ENCODE data around the gene BEND7. TPM values are rescaled to one million over a fixed set of nuclear protein-coding genes. Genes with fewer than 3 reads are reported as not detected.
"Not testable (repeated sequence)": the region's sequence is repeated elsewhere in the genome, so short reads cannot be mapped to it uniquely, and the experiment has no call there.

Gene BEND7, protein sequence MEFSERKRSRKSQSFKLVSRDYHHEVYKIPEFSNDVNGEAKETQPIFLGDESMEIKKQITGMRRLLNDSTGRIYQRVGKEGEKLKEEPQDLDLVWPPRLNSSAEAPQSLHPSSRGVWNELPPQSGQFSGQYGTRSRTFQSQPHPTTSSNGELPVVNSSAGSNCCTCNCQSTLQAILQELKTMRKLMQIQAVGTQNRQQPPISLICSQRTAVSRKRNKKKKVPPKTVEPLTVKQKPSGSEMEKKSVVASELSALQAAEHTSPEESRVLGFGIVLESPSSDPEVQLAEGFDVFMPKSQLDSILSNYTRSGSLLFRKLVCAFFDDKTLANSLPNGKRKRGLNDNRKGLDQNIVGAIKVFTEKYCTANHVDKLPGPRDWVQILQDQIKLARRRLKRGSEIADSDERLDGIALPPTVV
- 4.0 and 5.7 TPM in 2 replicates for total RNA-seq (2014; rRNA removed; shearing (Covaris generic))
- 10.3 and 12.3 TPM in 2 replicates for polyA plus RNA-seq (2015; cell fraction: cytosol; rRNA removed)
- polyA plus RNA-seq (2015; cell fraction: nucleus; rRNA removed) = 9.4 and 12.1 TPM in 2 replicates

- no peak for DNase-seq (ENCODE audit: low read depth)
Measured at GRCh38 chr10:13528875-13529713, at the start of gene BEND7. BEND7 (minus strand) TSS chr10:13529014; CDS start chr10:13528533, 481 bp downstream.

DNA sequence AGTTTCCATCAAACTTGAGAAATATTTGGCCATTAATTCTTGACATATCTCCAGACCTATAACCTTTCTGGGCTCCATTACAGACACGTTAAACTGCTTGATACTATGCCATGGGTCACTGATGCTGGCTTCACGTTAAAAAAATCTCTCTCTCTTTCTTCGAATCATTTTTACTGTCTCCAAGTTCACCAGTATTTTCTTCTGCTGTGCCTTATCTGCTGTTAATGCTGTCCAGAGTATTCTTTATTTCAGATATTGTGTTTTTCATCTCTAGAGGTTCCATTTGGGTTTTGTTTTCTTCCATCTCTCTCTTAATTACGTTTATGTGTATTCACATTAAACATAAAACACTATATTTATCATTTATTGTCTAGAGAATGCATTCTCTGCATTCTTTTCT, 45.1 kb upstream of the BEND7 start:
- DNase-seq (ENCODE audit: low read depth) = no peak

GRCh38 chr10:13571541-13571940, 42.7 kb upstream of the BEND7 start:
- DNase-seq (ENCODE audit: low read depth) = no peak

GRCh38 chr10:13567030-13567429, 38.2 kb upstream of the BEND7 start:
- no peak for DNase-seq (ENCODE audit: low read depth)

DNA sequence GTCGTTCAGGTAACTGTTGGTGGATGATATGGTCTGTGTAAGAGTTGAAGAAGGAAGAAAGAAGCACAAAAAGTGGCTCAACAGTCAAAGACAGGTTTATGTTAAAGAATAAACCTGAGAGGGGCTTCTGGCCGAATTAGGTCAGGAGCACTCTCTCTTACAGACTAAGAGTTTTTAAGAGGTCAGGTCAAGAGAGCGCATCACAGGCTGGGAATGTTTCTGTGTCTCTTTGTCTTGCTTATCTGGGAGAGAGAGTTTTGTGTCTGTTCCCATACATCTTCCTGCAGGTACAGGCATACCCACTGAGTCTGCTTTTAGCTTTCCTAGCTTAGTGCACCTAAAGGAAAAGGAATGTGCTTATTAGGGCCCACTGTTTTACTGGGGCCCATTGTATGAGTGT, 35.8 kb upstream of the BEND7 start:
- DNase-seq (ENCODE audit: low read depth) = no peak

GRCh38 chr10:13563481-13564445, 34.9 kb upstream of the BEND7 start:
- no peak for DNase-seq (ENCODE audit: low read depth)

DNA sequence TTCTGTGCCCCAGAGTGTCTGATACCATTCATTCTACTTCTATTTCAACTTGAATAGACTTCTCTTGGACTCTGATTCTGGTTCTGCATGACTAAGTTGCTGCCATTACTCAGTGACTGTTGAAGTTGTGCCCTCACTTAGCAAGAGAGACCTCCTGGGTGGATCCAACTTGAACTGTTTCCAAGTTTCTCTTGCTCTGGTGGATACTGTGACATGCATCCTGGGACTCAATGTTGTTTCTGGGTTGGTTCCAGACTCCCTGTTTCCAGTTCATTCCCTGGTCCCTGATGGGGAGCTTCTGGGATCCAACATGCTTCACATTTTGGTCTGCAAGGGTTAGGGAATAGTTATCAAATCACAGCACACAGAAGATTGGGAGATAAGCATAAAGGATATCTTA, 31.8 kb upstream of the BEND7 start:
- peak; percentile 46 for DNase-seq (ENCODE audit: low read depth)

GRCh38 chr10:13559124-13559700, 30.4 kb upstream of the BEND7 start:
- no peak for DNase-seq (ENCODE audit: low read depth)

- DNase-seq (ENCODE audit: low read depth) = no peak
Measured at GRCh38 chr10:13555884-13556510, 27.2 kb upstream of the BEND7 start.

DNA sequence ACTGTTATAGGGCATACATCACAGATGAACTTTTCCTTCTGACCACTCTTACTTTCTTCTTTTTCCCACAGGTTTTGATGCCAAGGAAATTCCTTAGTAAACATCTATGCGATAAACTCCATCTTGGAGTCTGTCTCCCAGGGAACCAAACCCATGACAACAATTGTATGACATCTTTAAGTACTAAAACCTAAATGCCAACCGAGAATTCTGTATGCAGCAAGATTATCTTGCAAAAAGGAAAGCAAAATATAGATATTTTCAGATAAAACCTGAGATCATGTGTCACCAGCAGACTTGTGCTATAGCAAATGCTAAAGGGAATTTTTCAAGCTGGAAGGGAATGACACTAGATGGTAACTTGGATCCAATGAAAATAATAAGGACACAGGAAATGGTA, 22.0 kb upstream of the BEND7 start:
- DNase-seq (ENCODE audit: low read depth) = no peak

- no peak for DNase-seq (ENCODE audit: low read depth)
Measured at GRCh38 chr10:13542533-13542932, 13.7 kb upstream of the BEND7 start.

- not testable (repeated sequence) for DNase-seq (ENCODE audit: low read depth)
Measured at GRCh38 chr10:13537985-13538384, 9.2 kb upstream of the BEND7 start.

GRCh38 chr10:13536674-13537366, 8.0 kb upstream of the BEND7 start:
- peak; percentile 52 for DNase-seq (ENCODE audit: low read depth)

- no peak for DNase-seq (ENCODE audit: low read depth)
Measured at GRCh38 chr10:13535346-13535745, 6.5 kb upstream of the BEND7 start.

DNA sequence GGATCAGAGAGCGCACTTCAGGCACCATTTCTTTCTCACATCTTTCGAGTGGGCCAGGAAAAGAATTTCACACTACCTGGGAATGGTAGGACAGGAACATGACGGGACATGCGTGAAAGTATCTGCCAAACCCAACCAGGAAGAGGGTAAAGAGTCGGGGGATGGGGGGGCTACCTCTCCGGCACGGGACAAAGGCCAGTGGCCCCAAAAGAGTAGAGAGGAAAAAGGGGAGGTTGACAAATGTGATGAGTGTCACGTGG, 830 bp upstream of the BEND7 start:
- no peak for DNase-seq (ENCODE audit: low read depth)

DNA sequence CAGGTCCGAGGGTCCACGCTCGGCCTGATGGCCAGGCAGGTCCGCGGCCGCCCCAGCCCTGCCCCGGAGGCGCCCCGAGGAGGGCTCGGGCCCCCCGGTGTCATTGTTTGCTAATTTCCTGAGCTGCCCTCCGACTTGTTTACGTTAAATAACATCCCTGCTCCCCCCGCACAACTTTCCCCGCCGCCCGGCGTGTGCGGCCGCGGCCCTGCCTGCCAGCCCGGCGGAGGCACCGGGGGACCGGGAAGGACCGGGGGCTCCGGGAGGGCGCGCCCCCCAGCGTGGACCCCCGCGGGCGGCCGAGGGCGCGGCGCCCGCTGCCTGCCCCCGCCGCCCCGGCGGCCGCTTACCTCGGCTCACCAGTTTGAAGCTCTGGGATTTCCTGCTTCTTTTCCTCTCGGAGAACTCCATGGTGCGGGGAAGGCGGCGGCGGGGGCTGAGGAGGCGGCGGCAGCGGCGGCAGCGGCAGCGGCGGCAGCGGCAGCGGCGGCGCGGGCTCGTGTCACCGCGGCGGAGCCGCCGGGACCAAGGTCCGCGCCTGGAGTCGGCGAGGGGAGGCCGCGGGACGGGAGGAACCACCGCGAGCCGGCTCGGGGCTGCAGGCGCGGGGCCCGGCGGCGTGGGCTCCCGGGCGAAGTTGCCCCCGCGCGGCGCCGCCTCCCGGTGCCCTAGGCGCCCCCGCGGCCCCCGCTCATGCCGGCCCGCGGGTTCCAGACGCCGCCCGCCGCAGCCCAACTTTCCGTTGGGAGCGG, 515 bp downstream of the BEND7 start:
- no peak for DNase-seq (ENCODE audit: low read depth)

GRCh38 chr10:13527864-13528122, 1.0 kb downstream of the BEND7 start:
- DNase-seq (ENCODE audit: low read depth) = peak; percentile 5

DNA sequence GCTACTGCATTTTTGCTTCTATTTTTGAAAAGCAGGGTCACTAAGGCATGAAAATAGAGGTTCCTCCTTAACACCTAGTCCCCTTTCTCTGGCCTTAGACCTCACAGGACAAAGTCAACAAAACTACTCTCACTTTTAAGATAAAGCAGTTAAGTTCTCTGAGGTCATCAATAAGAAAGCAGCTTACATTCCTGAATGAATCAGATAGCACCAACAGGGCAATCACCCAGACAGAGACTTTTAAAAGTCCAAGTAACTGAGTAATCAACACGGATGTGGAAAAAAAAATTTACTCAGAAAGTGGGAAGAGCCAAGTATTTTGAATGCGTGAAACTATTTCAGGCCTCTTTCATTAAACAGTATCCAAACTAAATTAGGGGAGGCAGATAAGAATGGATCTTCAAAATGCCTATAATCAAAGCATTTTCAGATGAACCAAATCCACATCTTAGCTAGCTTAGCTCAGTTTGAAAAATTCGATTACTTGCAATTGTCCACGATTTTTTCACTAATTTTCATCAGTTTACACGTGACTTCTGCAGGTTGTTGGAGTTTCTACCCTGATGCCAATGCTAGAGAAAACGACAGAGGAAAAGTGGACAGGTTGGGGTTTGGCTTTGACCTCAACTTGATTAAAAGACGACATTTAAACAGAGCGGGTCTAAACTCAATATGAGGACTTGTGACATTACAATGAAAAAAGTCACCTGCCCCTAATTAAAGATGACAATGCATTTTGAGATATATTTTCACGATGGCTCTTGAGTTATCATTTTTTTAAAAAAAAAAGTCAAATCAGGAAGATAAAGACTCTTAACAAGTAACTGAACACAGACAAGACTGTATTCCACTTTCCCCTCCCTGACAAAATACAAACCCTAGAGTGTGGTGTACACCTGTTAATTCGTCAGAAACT, 1.6 kb downstream of the BEND7 start:
- peak; percentile 78 for DNase-seq (ENCODE audit: low read depth)
